Keratinocyte (primary cell): ENCODE measurements around the gene CSMD2. TPM values are rescaled to one million over a fixed set of nuclear protein-coding genes. Genes with fewer than 3 reads are reported as not detected.
A peak's percentile ranks its signal among the peaks of the same experiment; 100 is the strongest.

Source experiments
- DNase-seq: peaks from one replicate; pipeline ENCODE4 v3.0.0-alpha.2; 2011; ENCODE audit warnings: low read depth, missing footprints, low spot score
- FAIRE-seq: peaks from 2 replicates; lab custom pipeline; 2011; peaks lifted over from hg19 to GRCh38; lab: Jason Lieb, UNC
- H2AFZ ChIP-seq: 2 replicates; pipeline ENCODE4 v1.6.0; 2012; ENCODE audit warnings: low read length, control low read depth, inconsistent platforms; ENCODE audit not compliant: control insufficient read depth
- H3K27ac ChIP-seq: 2 replicates; pipeline ENCODE4 v1.5.1; 2011; ENCODE audit warnings: low read length; ENCODE audit not compliant: control insufficient read depth, insufficient read depth
- H3K27me3 ChIP-seq: 3 replicates; pipeline ENCODE4 v1.6.0; 2011; ENCODE audit warnings: low read length; ENCODE audit not compliant: control insufficient read depth, insufficient read depth; ENCODE audit errors: extremely low read depth
- H3K36me3 ChIP-seq, 2 experiments: 2 replicates in 1 of 2; 3 replicates in 1 of 2; pipeline ENCODE4 v1.5.1; 2011; ENCODE audit warnings: low read length in 2 of 2, mild to moderate bottlenecking in 1 of 2; ENCODE audit not compliant: control insufficient read depth in 2 of 2, insufficient read depth in 2 of 2; ENCODE audit errors: extremely low read depth in 1 of 2
- H3K4me1 ChIP-seq: 3 replicates; pipeline ENCODE4 v1.5.1; 2011; ENCODE audit warnings: low read length; ENCODE audit not compliant: control insufficient read depth, insufficient read depth; ENCODE audit errors: extremely low read depth
- H3K4me2 ChIP-seq: 3 replicates; pipeline ENCODE4 v1.6.0; 2011; ENCODE audit warnings: low read depth, low read length; ENCODE audit not compliant: control insufficient read depth, insufficient read depth; ENCODE audit errors: extremely low read depth
- H3K4me3 ChIP-seq, 3 experiments: fragments of 200-600 bp in 1 of 3; sonication (generic) in 1 of 3; 2 replicates in 2 of 3; 3 replicates in 1 of 3; pipeline ENCODE4 v1.5.1; 2011 to 2016; ENCODE audit warnings: low read length in 3 of 3, mild to moderate bottlenecking in 3 of 3, control low read depth in 2 of 3, inconsistent platforms in 1 of 3, low read depth in 1 of 3, mixed read lengths in 1 of 3, mixed run types in 1 of 3, moderate library complexity in 1 of 3; ENCODE audit not compliant: control insufficient read depth in 2 of 3, insufficient read depth in 2 of 3; ENCODE audit errors: extremely low read depth in 1 of 3
- H3K79me2 ChIP-seq: 2 replicates; pipeline ENCODE4 v1.6.0; 2012; ENCODE audit warnings: low read length; ENCODE audit not compliant: control insufficient read depth, insufficient read depth
- H3K9ac ChIP-seq: 3 replicates; pipeline ENCODE4 v1.6.0; 2011; ENCODE audit warnings: low read length; ENCODE audit not compliant: control insufficient read depth, insufficient read depth; ENCODE audit errors: extremely low read depth
- H3K9me1 ChIP-seq: 3 replicates; pipeline ENCODE4 v1.6.0; 2011; ENCODE audit warnings: low read length; ENCODE audit not compliant: control insufficient read depth, insufficient read depth; ENCODE audit errors: extremely low read depth
- H3K9me3 ChIP-seq: 2 replicates; pipeline ENCODE4 v1.5.1; 2012; ENCODE audit warnings: low read depth, low read length; ENCODE audit not compliant: control insufficient read depth
- H4K20me1 ChIP-seq: 3 replicates; pipeline ENCODE4 v1.6.0; 2011; ENCODE audit warnings: low read length; ENCODE audit not compliant: control insufficient read depth, insufficient read depth; ENCODE audit errors: extremely low read depth
- EZH2 ChIP-seq: IDR thresholded peaks from one replicate; pipeline ENCODE4 v1.6.1; 2012; ENCODE audit warnings: inconsistent platforms, mild to moderate bottlenecking, low read length, moderate library complexity
- dilution Hi-C: fragments of 300-500 bp; cut with MboI; formaldehyde crosslinking; loops from one replicate; pipeline ENCODE4 v1.7.0; 2020; ENCODE audit warnings: low sequenced_read_pairs; ENCODE audit not compliant: extremely low pct_ligation_motif_present
- polyA plus RNA-seq, 5 experiments: library from polyadenylated mRNA; depleted of rRNA in 3 of 5; stranded (reverse) in 3 of 5; stranded (forward) in 1 of 5; unstranded in 1 of 5; fragments of >200 nt; gene quantifications; 1 replicate in 1 of 5; 2 replicates in 3 of 5; 3 replicates in 1 of 5; pipeline versions ENCODE4 v1.2.1 to v1.2.3, GENCODE V29; 2011 to 2012; ENCODE audit warnings: missing spikeins in 2 of 5, low read depth in 1 of 5, low replicate concordance in 1 of 5
- TF ChIP-seq, protein P1 (sequence below), 3 experiments: IDR thresholded peaks in 1 of 3; conservative IDR thresholded peaks in 1 of 3; optimal IDR thresholded peaks in 1 of 3; 2 replicates in 2 of 3; 3 replicates in 1 of 3; pipeline versions ENCODE3 to v1.5.1; 2011; ENCODE audit warnings: low read length in 3 of 3, mild to moderate bottlenecking in 3 of 3, moderate library complexity in 2 of 3, control low read depth in 1 of 3, inconsistent platforms in 1 of 3; ENCODE audit not compliant: insufficient read depth in 2 of 3; ENCODE audit errors: extremely low read depth in 1 of 3

The CSMD2 gene
- polyA plus RNA-seq, 1 donor (not counting 4 experiments of a cell fraction or from before 2014, with no cell fraction given), result 2.0 TPM

DNA sequence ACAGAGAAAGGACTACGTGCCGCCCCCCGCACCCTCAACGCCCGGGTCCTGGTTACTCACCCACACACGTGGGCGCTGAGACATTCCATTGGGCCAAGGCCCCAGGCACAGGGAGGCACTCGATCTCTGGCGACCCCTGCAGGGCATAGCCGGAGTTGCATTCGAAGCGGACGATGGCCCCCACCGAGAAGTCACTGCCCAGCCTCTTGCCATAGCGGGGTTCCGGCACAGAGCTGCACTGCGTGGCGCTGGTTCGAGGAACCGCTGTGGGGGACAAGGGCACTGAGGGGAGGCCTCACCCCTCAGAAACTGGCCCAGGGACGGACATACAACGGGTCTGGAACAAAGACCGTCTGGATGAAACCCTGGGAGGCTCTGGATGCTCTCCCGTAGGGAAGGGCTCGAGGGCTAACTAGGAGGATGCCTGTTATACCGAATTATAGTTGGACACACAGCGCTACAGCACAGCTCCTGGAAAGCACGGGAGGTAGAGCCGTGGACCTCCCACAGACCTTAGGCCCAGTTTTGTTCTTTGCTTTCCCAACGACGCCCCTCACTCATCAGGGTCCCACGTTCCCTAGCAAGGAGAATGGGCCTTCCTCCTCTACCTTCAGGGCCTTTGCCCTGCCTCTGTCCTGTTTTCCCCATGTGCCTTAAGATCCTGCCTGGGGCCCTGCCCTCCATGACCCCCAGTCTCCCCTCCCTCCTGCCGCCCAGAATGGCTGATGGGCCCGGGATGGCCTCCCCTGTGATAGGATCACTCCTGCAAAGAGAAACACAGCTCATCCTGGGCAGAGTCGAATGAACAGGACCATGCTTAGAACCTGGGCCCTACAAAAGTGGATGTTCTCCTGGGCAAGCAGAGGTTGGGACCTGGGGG is 539.8 kb downstream of the CSMD2 start:
- no peak overlapping the region for H3K9ac ChIP-seq

DNA sequence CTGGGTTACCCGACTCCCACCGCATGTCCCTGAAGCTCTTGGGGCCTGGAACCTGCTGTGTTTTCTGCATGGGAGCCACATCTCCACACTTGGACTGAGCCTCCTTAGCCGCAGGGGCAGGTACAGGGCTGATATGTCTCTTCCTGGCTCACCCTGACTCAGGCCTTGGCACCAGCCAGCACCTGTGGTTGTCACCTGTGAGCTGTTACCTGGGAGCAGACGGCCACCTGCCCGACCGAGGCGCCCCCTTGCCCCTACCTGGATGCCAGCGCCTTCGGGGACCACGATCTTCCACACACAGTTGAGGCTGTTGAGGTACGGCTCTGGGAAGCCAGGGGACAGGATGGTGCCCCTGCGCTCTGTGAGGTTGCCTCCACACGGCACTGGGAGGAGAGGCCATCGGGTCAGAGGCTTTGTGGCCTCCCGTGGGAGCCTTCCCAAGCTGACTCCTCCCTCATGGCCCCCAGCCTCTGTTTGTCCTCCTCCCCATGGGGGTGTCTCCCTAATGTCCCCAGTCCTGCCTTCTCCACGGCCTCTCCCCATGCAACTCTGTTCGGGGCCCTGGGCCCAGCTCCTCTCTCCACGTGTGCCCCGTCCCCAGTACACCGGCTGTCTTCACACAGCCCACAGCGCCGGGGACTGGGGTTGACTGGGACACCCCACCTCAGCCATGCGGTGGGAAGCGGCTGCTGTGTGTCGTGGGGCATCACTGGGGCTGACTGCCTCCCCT is 540.6 kb downstream of the CSMD2 start:
- H3K27ac ChIP-seq, result no peak overlapping the region
- H3K9me3 ChIP-seq, result no peaks in the 10 kb centered on the region
- FAIRE-seq (no peak), DNase-seq (no peak)
- H3K9me1 ChIP-seq, result no peaks in the 10 kb centered on the region
- H2AFZ ChIP-seq, result no peak overlapping the region
- no peak overlapping the region for H3K9ac ChIP-seq
- no peak overlapping the region for H3K4me2 ChIP-seq
- dilution Hi-C loops, result no loop called here
- H3K36me3 ChIP-seq, result no peaks in the 10 kb centered on the region
- no peak overlapping the region for H3K4me3 ChIP-seq
- no peaks in the 10 kb centered on the region for H3K27me3 ChIP-seq
- TF ChIP-seq EZH2, result no peak
- TF ChIP-seq, protein P1, sequence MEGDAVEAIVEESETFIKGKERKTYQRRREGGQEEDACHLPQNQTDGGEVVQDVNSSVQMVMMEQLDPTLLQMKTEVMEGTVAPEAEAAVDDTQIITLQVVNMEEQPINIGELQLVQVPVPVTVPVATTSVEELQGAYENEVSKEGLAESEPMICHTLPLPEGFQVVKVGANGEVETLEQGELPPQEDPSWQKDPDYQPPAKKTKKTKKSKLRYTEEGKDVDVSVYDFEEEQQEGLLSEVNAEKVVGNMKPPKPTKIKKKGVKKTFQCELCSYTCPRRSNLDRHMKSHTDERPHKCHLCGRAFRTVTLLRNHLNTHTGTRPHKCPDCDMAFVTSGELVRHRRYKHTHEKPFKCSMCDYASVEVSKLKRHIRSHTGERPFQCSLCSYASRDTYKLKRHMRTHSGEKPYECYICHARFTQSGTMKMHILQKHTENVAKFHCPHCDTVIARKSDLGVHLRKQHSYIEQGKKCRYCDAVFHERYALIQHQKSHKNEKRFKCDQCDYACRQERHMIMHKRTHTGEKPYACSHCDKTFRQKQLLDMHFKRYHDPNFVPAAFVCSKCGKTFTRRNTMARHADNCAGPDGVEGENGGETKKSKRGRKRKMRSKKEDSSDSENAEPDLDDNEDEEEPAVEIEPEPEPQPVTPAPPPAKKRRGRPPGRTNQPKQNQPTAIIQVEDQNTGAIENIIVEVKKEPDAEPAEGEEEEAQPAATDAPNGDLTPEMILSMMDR (optimal IDR thresholded peaks at IDR 0.05 in 1 of 3, IDR thresholded peaks at IDR 0.05 in 1 of 3, conservative IDR thresholded peaks at IDR 0.05 in 1 of 3; ENCODE audit: extremely low read depth in 1 of 3, insufficient read depth in 2 of 3, low read length in 3 of 3), result no peak
- no peaks in the 10 kb centered on the region for H3K79me2 ChIP-seq
- no peaks in the 10 kb centered on the region for H4K20me1 ChIP-seq
- no peaks in the 10 kb centered on the region for H3K4me1 ChIP-seq

More for the DNA sequence above, 539.8 kb downstream of the CSMD2 start:
- no peaks in the 10 kb centered on the region for H4K20me1 ChIP-seq
- H3K27ac ChIP-seq, result no peak overlapping the region
- no peaks in the 10 kb centered on the region for H3K36me3 ChIP-seq
- H3K9me1 ChIP-seq, result no peaks in the 10 kb centered on the region
- H3K79me2 ChIP-seq, result no peaks in the 10 kb centered on the region
- dilution Hi-C loops, result no loop called here
- no peaks in the 10 kb centered on the region for H3K27me3 ChIP-seq
- DNase-seq (no peak), FAIRE-seq (no peak)
- H2AFZ ChIP-seq, result no peak overlapping the region
- no peak overlapping the region for H3K4me2 ChIP-seq
- TF ChIP-seq, protein P1 (optimal IDR thresholded peaks at IDR 0.05 in 1 of 3, IDR thresholded peaks at IDR 0.05 in 1 of 3, conservative IDR thresholded peaks at IDR 0.05 in 1 of 3; ENCODE audit: extremely low read depth in 1 of 3, insufficient read depth in 2 of 3, low read length in 3 of 3), result peak; percentile 25 to 41 (median 26)
- TF ChIP-seq EZH2, result no peak
- H3K9me3 ChIP-seq, result no peaks in the 10 kb centered on the region
- H3K4me1 ChIP-seq, result no peaks in the 10 kb centered on the region
- no peak overlapping the region for H3K4me3 ChIP-seq
